PFSK-1 (cell line): ENCODE data around the gene CBX7.

Experiments
- FOXP2 ChIP-seq: optimal IDR thresholded peaks from 2 replicates; pipeline ENCODE3; 2011; ENCODE audit warnings: borderline replicate concordance, control low read depth, inconsistent platforms; ENCODE audit not compliant: insufficient read depth; ENCODE audit errors: extremely low read length, extremely low read depth
- POLR2AphosphoS5 ChIP-seq: IDR thresholded peaks from 2 replicates; pipeline ENCODE4 v1.6.1; 2012; ENCODE audit warnings: low read depth, mild to moderate bottlenecking, control low read depth, low read length, moderate library complexity
- SIN3A ChIP-seq: IDR thresholded peaks from 2 replicates; pipeline ENCODE4 v1.6.1; 2012; ENCODE audit warnings: mild to moderate bottlenecking, low read length, moderate library complexity, borderline replicate concordance; ENCODE audit not compliant: insufficient read depth
- TAF1 ChIP-seq: IDR thresholded peaks from 2 replicates; pipeline ENCODE4 v1.6.1; 2012; ENCODE audit warnings: low read length, control low read depth, borderline replicate concordance; ENCODE audit not compliant: insufficient read depth
- TF ChIP-seq, protein P1 (sequence below), 2 experiments: IDR thresholded peaks; 2 replicates each; pipeline versions ENCODE4 v1.6.1 to v1.8.0; 2011 to 2012; ENCODE audit warnings: low read depth in 2 of 2, low read length in 2 of 2, control low read depth in 1 of 2, inconsistent platforms in 1 of 2, mild to moderate bottlenecking in 1 of 2, moderate library complexity in 1 of 2; ENCODE audit not compliant: insufficient read depth in 1 of 2

DNA sequence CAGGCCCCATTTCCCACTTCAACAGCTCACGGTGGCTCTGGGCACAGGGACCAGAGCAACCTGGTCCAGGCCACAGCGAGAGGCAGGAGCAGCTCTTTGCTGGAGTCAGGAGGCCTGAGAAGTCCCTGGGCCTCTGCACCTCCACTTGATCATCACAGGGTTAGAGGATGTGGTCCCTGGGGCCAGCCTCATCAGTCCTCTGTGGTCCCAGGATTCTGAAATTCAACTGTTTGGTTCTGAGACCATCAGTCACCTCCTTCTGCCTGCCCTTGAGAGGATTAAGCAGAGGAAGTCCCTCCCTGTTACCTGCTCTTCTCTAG, 24.9 kb upstream of the CBX7 start:
- no peak for TF ChIP-seq TAF1
- TF ChIP-seq POLR2AphosphoS5 = no peak
- TF ChIP-seq, protein P1, sequence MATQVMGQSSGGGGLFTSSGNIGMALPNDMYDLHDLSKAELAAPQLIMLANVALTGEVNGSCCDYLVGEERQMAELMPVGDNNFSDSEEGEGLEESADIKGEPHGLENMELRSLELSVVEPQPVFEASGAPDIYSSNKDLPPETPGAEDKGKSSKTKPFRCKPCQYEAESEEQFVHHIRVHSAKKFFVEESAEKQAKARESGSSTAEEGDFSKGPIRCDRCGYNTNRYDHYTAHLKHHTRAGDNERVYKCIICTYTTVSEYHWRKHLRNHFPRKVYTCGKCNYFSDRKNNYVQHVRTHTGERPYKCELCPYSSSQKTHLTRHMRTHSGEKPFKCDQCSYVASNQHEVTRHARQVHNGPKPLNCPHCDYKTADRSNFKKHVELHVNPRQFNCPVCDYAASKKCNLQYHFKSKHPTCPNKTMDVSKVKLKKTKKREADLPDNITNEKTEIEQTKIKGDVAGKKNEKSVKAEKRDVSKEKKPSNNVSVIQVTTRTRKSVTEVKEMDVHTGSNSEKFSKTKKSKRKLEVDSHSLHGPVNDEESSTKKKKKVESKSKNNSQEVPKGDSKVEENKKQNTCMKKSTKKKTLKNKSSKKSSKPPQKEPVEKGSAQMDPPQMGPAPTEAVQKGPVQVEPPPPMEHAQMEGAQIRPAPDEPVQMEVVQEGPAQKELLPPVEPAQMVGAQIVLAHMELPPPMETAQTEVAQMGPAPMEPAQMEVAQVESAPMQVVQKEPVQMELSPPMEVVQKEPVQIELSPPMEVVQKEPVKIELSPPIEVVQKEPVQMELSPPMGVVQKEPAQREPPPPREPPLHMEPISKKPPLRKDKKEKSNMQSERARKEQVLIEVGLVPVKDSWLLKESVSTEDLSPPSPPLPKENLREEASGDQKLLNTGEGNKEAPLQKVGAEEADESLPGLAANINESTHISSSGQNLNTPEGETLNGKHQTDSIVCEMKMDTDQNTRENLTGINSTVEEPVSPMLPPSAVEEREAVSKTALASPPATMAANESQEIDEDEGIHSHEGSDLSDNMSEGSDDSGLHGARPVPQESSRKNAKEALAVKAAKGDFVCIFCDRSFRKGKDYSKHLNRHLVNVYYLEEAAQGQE (IDR thresholded peaks at IDR 0.05; ENCODE audit: insufficient read depth in 1 of 2, low read depth in 2 of 2, low read length in 2 of 2) = no peak
- TF ChIP-seq SIN3A = no peak
- no peak for TF ChIP-seq FOXP2
